ENCODE data around the gene LRMDA.

Gene LRMDA

DNA sequence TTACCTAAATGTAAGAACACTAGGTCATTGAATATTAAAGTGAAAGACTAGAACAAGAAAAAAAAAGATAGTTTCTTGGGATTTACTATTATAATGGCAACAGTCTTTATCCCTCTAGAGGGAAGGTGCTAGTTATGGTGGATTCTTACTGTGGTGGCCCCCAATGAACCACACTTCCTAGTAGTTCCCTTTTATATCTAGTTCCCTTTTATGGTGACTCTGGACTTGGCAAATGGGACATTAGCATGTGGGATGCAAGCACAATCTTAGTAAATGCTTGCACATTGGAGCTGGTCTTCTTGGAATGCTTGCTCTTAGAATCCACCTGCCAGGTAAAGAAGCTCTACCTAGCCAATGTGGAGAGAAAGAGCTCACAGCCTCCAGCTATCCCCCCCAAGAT, 430.2 kb downstream of the LRMDA start:
- DNase-seq (ENCODE audit: low spot score) = no peak

DNA sequence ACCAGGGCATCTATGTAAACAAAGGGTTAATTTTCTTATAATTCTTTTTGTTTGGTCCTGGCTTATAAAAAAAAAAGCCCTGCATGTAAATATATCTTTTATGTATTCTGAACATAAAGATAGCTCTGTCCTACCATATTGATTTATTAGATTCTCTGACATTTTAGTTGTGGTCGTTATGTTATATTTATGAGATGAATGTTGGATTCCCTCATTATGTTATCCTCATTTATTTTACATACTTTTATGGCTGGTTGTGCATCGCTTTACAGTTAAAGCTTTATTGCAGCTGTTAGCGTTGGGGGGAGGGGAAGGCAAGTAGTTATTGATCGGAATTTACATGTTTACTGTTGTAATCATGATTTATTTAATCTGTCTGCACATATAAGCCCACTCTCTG, 431.5 kb downstream of the LRMDA start:
- no peak for DNase-seq (ENCODE audit: low spot score)

DNA sequence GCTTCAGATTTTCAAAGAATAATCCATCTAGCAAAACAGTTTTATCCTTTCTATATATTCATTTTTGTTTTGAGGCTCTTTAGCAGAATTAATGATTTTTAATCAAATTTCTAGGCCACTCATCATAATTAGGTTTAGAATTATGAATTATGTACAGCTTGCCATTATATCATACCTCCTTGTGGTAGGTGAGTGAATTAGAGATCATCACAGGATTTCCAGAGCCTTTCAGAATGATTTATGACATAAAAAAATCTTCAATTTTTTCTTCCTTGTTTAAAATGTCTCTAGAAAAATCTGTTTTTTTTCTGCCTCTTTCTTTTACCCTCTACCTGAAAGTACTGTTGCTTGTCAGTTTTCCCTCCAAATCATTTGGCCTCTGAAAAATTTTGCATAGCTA, 433.3 kb downstream of the LRMDA start:
- no peak for DNase-seq (ENCODE audit: low spot score)

DNA sequence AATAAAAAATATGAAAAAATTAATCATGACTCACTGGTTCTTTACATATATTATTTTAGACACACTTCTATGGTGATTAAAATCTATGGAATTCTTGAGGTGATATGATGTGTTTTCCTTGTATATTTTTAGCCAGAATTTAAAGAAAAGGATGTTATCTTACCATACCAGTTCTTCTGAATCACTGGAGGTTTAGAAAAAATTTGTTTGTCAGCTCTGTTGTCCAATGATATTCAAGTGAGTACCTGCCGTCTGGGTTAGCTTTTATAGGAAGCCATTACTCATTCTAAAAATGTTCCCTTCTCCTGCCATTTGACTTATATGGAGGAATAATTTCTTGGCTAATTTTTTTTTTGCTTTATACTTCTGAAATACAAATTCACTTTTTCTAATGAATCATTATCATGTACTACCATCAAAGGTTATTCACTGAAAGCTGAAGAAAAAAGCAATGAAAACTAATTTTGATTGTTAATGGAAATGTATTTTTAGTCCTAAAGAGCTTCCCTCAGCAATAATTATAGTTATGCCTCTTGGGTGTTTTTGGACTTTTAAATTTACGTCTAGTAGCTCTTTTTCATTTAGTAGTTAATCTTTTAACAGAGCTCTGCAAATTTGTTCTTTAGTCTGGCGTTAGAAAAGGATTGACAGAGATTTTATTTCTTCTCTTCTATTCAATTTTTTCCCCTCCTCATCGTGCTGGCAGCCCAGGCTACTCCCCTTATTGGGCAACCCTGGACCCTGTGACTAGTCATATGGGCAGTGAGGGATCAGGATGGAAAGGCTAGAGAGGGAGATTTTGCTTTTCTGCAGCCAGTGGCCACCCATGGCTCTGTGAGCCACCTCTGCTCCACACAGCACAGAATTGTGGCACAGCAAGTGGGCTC, 434.2 kb downstream of the LRMDA start:
- no peak for DNase-seq (ENCODE audit: low spot score)

DNA sequence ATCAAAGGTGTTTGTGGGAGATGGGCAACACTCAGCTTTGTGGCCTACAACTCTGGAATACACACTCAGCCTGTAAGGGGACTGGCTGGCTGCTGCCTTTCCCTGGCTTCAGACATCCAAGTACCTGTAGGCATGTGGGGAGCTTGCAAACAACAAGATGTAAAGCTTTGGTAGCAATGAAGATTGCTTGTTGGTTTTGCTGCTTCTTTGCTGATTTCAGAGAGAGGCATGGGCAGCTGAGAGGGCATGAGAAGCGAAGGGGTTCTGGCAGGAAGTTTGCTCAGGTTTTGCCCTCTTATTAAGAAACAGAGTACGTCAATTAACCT, 434.8 kb downstream of the LRMDA start:
- no peak for DNase-seq (ENCODE audit: low spot score)

DNA sequence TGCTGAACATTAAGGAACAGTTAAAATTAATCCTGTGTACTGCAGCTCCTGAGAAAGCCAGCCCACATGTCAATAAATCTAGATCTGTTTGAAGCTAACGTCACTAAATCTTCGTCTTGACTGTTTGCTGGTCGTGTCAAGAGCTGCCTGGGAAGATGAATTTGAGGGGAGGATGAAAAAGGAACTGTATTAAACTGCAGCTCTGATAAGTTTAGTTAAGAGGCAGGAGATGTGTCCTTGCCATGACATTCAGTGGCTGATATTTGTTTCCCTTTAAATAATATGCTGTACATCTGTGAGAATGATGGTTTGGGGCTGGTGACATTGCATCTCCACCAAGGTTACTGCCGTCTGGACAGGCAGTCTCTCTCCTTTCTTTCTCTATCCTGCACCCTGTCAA, 435.3 kb downstream of the LRMDA start:
- DNase-seq (ENCODE audit: low spot score) = no peak

DNA sequence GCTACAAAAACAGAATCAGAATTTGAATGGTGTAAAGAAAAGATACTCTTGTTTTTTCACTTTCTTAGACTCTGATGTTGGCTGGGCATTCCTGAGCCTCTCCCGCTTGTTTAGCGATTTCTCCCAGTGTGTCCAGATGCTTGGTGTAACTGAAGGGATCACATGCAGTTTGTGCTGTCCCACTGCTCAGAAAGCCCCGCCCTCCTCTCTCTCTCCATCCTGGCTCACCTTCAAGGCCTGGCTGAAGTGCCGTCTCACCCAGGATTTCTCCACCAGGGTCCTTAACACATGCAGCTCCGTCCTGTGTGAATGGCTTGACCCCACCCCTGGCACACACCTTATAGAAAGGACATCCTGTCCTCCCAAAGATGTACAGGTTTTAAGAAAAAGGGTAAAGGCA, 437.1 kb downstream of the LRMDA start:
- DNase-seq (ENCODE audit: low spot score) = no peak

DNA sequence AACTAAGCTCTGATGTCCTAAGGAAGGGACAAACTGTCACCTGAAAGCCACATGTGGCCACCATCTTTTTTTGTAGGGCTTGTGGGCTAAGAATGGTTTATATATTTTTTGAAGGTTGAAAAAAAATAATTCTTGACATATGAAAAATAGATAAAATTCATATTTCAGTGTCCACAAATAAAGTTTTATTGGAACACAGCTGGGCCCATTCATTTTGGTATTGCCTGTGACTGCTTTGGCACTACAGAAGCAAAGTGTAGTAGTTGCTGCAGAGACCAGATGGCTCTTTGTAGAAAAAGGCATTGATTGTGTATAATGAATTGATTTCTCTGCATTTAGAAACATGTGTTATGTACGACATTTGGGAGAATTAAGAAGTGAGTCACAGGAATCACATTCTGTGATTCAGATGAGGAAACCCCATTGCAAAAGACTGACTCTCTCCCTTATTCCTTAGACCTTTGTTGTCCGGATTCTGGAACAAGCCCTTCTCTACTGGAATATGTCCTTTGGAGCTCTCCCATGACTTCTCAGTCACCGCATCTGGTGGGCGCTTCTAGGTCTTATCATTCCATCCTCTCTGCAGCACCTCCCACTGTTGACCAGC, 438.7 kb downstream of the LRMDA start:
- DNase-seq (ENCODE audit: low spot score) = no peak

DNA sequence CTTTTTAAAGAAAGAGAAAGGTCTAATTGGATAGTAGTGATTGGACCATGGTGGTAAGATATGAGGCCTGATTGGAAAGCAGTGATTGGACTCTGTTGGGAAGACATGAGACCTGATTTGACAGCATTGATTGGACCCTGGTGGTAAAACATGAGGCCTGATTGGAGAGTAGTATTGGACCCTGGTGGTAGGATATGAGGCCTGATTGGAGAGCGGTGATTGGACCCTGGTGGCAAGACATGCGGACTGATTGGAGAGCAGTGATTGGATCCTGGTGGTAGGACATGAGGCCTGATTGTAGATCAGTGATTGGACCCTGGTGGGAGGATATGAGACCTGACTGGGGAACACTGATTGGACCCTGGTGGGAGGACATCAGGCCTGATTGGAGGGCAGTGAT, 444.3 kb downstream of the LRMDA start:
- DNase-seq (ENCODE audit: low spot score) = no peak

DNA sequence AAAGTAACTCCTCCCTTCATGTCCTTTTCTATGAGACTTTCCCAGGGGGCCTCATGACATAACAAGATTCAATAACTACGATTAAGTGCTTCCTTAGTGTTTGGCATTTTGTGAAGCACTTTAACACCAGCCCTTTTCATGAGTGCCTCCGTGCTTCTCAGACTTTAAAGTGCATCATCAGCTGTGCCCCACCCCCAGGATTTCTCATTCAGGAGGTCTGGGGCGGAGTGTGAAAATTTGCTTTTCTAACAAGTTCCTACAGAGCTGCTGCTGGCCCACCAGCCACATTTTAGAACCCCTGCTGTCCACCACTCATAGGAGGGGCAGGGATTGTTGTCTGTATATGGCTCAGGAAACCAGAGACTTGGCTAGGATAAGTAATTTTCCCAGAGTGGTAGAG, 445.3 kb downstream of the LRMDA start:
- no peak for DNase-seq (ENCODE audit: low spot score)

DNA sequence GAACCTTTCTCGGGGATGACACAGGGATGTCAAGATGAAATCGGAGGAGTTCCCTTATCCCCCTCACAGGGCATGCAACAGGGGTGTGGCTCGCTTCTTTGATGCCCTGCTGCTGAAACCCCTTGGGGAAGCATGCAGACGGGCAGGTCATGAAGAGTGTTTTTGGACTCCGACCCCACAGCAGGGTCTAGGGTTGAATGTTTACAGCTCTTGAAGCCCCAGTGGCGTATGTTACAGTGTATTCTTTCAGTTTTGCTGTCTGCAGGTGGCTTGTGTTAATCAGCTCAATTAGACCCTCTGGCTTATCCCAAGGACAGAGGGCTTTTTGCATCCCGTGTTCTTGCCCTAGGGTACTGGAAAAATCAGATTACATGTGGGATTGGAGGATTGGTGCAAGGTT, 446.5 kb downstream of the LRMDA start:
- no peak for DNase-seq (ENCODE audit: low spot score)

DNA sequence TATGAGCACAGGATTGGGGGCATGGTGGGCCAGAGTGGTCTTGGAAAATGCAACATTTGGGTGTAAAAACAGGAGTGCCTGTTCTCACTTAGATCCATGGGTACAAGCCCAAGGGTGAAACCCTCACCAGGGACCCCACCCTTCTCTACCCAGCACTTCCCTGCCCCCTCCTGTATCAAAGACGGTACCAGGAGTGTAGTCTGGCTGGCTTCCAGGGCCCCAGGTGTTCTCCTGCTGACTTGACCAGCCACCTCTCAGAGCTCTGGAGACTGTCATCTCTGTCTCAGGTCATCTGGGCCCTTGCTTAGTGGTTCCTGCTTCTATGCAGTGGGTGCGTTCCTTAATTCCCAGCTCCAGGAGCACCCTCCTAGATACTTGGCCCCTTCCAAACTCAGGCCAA, 447.2 kb downstream of the LRMDA start:
- DNase-seq (ENCODE audit: low spot score) = no peak

DNA sequence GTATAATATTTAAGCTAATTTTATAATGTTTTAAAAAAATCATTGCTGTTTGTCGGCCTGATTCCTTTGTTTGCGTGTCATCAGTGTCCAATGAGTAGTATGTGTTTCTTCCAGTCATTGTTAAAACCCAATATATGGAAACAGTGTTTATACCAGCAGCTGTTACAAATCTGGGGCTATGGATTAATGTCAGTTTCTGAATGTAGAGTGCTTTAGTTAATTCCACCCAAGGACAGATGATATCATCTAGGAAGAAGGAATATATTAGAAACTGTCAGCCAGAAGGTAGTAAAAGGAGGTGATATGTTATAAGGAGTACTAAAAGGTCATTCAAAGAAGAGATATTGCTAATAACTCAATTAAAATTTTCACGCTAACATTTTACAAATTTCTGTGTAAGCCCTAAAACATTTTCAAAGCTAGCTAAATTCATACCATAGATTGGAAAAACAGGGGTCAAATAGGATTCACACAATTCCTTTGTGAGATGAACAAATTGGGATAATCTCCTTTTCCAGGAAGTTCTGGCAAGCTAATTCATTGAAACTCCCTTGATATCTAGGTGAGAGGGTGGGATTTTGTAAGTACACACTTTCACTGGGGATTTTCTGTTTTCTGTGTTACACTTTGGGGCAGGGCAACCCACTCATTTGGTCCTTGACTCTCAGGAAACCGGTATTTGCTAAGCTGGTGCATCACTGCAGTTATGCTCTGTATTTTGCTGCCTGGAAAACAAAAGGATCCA, 448.8 kb downstream of the LRMDA start:
- no peak for DNase-seq (ENCODE audit: low spot score)

DNA sequence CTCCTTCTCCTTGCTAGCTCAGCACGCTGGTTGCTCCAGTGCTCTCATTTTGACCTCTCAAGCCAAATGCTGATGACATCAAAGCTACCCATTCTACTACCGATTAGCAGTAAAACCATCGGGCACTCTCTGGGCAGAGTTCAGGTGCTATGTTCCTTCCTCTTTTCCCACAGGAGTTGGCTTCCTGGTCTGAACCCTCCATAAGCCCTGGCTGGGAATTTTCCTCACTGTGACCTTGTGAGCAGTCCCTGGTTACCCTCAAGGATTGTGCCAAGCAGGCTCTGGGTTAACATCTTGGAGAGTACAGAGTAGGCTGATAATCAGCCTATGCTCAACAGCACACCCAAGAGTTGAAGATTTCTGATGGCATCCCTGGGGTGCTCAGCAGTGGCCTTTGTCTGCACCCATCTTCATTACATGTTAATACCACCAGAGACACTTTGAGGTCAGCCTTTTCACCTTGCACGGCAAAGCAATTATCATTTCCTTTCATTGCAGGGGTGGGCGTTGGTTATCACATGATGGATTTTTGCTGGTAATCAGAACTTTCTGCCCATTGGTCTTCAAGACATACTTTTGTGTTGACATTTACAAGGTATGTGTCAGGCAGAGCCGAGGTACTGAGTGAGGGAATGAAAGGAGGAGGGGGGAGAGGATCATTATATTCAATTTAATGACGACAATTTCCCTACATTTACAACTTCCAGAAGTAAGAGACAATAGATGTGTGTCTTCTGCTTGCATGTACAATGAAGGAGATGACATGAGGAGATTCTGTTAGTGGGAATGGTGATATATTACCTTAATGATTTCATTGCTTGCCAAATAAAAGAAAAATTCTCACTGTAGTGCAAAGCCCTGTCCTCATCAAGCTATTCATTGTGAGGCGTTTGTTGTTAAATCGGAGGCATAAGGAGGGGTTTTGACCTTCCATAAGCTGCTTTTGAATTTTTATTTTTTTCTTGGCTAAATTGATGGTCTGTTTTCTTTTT, 452.0 kb downstream of the LRMDA start:
- no peak for DNase-seq (ENCODE audit: low spot score)

DNA sequence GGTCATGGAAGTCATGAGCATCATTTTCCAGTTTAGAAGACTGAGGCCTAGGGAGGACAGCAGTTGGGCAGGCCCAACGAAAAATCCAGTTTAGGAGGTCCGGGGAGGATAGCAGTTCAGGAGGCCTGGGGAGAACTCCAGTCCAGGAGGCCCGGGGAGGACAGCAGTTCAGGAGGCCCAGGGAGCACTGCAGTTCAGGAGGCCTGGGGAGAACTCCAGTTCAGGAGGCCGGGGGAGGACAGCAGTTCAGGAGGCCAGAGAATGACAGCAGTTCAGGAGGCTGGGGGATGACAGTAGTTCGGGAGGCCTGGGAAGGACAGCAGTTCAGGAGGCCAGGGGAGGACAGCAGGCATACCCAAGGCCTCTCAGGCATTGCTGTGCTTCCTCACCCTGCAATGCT, 453.4 kb downstream of the LRMDA start:
- no peak for DNase-seq (ENCODE audit: low spot score)

DNA sequence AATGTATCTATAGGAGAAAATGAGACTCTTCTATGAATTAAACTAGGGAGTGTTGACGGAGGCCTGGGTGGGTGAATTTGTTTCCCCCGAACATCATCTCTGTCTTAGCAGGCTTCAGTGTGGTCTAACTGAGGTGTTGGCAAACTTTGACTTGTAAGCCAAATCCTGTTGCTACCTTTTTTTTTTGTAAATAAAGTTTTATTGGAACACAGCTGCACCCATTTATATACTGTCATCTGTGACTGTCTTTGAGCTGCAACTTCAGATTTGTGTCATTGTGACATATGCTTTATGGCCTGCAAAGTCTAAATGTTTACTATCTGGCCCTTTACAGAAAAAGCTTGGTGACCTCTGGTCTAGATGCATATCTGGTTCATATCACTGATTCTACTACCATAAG, 455.9 kb downstream of the LRMDA start:
- DNase-seq (ENCODE audit: low spot score) = no peak

DNA sequence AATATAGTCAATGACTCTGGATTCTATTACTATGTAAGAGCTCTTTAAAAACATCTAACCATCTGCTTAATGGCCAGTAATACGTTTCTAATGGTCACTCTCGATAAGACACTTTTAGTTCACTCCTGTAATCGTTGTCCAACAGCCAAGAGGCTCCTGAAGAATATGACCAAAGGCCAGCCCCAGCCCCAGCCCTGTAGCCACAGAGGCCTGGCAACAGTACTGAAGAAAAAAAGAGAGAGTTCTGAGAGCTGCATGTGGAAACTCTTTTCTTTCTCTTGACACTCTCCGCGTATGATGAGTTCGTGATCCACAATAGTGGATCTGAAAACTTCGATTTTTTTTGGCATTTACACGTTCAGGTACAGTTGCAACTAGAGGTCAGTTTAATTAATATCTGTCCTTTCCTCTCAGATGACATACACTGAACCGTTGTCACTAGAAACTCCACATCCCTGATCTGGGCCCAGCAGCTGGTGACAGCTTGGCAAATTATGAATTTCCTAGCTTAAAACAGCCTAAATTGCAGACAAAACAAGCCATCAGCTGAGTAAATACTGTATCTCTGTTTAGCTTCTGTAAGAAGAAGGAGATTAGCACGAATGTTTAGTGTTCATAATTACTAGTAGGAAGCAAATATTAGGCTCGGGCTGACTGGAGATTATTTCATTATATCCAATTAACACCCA, 456.7 kb downstream of the LRMDA start:
- DNase-seq (ENCODE audit: low spot score) = no peak

DNA sequence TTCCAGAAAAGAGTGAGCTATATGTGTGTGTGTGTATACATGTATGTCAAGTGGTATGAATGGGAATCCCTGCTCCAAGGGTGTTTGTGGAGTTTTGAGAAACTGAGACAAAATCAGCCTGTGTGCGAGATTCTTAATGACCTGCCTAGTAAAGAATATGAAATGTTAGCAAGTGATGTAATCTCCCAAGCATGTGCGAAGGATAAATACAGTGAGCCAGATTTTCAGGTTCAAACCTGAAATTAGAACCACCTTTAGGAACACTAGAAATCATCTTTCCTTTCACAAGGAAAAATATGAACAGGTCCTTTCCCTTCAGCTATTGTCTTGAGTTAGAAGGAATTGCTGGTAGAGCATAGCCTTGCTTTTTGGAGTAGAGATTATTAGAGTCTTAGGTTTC, 457.6 kb downstream of the LRMDA start:
- no peak for DNase-seq (ENCODE audit: low spot score)

DNA sequence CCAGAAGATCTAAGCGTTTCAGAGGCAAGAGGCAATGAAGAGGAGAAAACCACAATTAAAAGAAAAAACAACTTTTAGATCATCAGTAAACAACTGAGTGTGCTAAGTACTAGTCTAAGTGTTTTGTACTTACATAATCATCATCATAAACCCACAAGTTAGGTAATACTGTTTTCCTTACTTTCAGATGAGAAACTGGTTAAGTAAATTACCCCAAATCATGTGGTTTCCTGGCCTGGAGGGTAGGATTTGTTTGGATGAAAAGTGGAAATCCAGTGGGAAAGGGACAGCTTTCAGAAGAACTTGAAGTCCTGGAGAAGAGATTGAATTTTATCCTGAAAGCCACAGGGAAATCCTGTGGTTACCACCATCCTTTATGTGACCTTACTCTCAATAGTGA, 463.3 kb downstream of the LRMDA start:
- no peak for DNase-seq (ENCODE audit: low spot score)

DNA sequence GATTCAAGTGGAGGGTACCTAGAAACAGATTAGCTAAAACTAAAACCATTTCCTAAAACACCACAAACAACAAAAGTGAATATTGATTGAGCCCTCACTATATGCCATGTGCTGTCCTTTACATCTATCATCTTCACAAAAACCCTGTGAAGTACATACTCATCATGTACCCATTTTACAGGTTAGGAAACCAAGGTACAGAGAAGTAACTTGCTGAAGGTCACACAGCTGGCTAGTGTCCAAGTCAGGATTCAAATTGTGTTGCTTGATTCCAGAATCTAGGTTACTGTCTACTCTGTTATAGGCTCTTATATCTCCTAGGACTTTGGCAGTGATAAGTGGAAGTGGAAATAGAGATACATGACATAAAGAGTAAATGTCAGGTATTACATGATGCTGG, 463.8 kb downstream of the LRMDA start:
- DNase-seq (ENCODE audit: low spot score) = no peak

DNA sequence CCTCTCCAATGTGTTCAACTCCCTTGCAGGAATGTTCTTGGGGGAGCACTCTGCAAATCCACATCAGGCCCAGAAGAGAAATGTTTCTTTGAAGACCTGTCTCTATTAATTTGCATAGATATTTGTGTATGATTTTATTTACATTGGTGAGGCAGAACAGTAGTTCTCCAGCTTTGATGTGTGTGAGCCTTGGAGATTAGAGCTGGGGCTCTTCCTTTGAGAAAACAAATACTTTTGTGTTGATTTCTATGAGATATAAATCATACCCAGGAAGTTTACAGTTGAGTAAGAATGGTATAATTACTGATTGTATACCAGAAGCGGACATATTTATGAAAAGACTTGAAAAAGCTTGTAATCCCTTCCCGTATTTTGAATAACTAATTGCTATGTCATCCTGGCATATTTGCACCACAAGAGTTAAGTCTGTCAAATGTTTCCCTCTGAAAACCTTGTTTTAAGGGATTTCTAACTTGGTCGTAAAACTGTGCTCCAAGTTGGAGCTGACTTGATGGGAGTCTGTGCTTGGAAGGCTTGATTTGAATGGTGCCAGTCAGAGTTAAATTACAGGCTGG, 468.5 kb downstream of the LRMDA start:
- DNase-seq (ENCODE audit: low spot score) = no peak
